Right atrium auricular region (tissue), 2 donors: Measurements from ENCODE around the gene MAX. TPM values are rescaled to one million over a fixed set of nuclear protein-coding genes. Genes with fewer than 3 reads are reported as not detected.
"Not testable (repeated sequence)": the region's sequence is repeated elsewhere in the genome, so short reads cannot be mapped to it uniquely, and the experiment has no call there.

ENCODE experiments used
- DNase-seq: peaks from one replicate; pipeline ENCODE4 v3.0.0-alpha.2; 2019; ENCODE audit warnings: low spot score
- H3K27ac ChIP-seq, 2 donors: fragments of 200-600 bp; sonication (generic); 1 replicate in 1 of 2; 2 replicates in 1 of 2; pipeline ENCODE4 v1.5.1; 2016 to 2019
- H3K27me3 ChIP-seq, 2 donors: fragments of 200-600 bp; sonication (generic); one replicate each; pipeline versions ENCODE4 v1.5.1 to v1.6.0; 2017 to 2019
- H3K36me3 ChIP-seq: fragments of 200-600 bp; sonication (generic); one replicate; pipeline ENCODE4 v1.5.1; 2016
- H3K4me1 ChIP-seq, 2 donors: fragments of 200-600 bp; sonication (generic); one replicate each; pipeline versions ENCODE4 v1.5.1 to v1.6.0; 2017 to 2019
- H3K4me3 ChIP-seq, 2 donors: fragments of 200-600 bp; sonication (generic); 1 replicate in 1 of 2; 2 replicates in 1 of 2; pipeline ENCODE4 v1.5.1; 2017 to 2019; ENCODE audit warnings: mild to moderate bottlenecking in 1 of 2, moderate library complexity in 1 of 2
- H3K9me3 ChIP-seq, 2 donors: fragments of 200-600 bp; sonication (generic); one replicate each; pipeline ENCODE4 v1.5.1; 2019
- total RNA-seq, 2 donors: library from RNA; depleted of rRNA; stranded (reverse); fragments of >200 nt; gene quantifications; one replicate each; pipeline ENCODE4 v1.1.0, GENCODE V29; 2016
- TF ChIP-seq, protein P1 (sequence below), 2 donors: fragments of 200-600 bp; sonication (generic); IDR thresholded peaks; one replicate each; pipeline ENCODE4 v1.5.1; 2019; ENCODE audit warnings: antibody characterized with exemption in 2 of 2

MAX gene
- total RNA-seq, 2 donors from 2014 or later: 37.0 to 67.5 TPM

DNA sequence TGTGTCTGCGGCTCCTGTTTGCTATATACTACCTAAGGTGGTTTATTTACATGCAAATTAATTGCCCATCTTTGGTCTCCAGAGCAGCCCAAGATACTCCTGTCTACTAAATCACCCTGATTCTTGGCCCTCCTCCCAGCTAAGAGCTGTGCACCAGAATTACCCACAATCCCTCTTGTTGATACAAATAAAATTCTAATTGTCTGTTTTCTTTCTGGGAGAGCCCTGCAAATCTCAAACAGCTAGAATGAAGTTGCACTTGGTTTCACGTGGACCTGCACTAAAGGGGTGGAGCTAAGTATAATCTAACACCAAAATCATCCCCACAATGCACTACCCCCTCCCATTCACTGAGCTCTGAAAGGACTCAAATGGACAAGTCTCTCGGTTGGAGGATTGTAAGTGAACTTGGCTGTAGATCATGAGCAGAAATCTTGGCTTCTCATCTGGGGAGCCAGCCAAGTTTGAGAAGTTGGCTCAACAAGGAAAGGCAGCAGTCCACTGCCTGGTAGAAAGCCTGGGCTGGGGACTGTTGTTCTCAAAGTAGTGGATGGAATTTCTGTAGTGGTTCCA is 6.6 kb downstream of the MAX start:
- Histone ChIP-seq H3K9me3 (no peaks in the 10 kb centered on the region), H3K4me3 (no peak overlapping the region), H3K36me3 (peaks cover 30% of the 10 kb centered on the region), H3K4me1 (peaks cover 0 to 83% of the 10 kb centered on the region in 2 donors), H3K27me3 (no peaks in the 10 kb centered on the region), H3K27ac (peak overlapping the region; percentile 53 to 74)
- DNase-seq: peak; percentile 79
- TF ChIP-seq, protein P1, sequence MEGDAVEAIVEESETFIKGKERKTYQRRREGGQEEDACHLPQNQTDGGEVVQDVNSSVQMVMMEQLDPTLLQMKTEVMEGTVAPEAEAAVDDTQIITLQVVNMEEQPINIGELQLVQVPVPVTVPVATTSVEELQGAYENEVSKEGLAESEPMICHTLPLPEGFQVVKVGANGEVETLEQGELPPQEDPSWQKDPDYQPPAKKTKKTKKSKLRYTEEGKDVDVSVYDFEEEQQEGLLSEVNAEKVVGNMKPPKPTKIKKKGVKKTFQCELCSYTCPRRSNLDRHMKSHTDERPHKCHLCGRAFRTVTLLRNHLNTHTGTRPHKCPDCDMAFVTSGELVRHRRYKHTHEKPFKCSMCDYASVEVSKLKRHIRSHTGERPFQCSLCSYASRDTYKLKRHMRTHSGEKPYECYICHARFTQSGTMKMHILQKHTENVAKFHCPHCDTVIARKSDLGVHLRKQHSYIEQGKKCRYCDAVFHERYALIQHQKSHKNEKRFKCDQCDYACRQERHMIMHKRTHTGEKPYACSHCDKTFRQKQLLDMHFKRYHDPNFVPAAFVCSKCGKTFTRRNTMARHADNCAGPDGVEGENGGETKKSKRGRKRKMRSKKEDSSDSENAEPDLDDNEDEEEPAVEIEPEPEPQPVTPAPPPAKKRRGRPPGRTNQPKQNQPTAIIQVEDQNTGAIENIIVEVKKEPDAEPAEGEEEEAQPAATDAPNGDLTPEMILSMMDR (IDR thresholded peaks at IDR 0.05): no peak

DNA sequence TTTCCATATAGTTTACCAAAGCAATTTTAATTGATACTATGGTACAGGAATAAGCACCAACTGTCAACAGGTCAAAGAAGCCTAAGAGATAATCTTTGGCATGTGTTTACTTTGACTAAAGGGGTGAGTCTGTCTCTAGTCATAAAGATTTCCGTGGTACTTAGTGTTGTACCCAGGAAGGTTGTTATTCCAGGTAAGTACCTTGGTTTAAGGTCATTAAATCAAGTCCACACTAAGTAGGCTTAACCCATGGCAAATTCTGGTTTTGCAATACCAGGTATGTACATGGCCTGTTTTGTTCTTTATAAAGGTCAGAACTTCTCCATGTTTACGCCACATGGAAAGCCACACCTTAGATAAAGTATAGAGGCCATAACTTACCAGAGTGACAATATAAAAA is 10.0 kb downstream of the MAX start:
- H3K4me3 ChIP-seq: no peak overlapping the region
- TF ChIP-seq, protein P1 (IDR thresholded peaks at IDR 0.05): no peak
- H3K4me1 ChIP-seq: peaks cover 0 to 53% of the 10 kb centered on the region in 2 donors
- H3K36me3 ChIP-seq: peaks cover 56% of the 10 kb centered on the region
- no peak for DNase-seq
- H3K27me3 ChIP-seq: no peaks in the 10 kb centered on the region
- H3K27ac ChIP-seq: no peak overlapping the region
- H3K9me3 ChIP-seq: no peaks in the 10 kb centered on the region

DNA sequence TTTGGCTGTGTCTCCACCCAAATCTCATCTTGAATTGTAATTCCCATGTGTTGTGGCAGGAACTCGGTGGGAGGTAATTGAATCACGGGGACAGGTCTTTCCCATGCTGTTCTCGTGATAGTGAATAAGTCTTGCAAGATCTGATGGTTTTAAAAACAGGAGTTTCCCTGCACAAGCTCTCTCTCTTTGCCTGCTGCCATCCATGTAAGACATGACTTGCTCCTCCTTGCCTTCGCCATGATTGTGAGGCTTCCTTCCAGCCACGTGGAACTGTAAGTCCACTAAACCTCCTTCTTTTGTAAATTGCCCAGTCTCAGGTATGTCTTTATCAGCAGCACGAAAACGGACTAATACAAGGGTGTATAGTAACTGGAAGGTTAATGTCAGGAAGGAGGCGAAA is 14.5 kb downstream of the MAX start:
- Histone ChIP-seq H3K36me3 (peaks cover 65% of the 10 kb centered on the region), H3K4me1 (peaks cover 0 to 38% of the 10 kb centered on the region in 2 donors)

DNA sequence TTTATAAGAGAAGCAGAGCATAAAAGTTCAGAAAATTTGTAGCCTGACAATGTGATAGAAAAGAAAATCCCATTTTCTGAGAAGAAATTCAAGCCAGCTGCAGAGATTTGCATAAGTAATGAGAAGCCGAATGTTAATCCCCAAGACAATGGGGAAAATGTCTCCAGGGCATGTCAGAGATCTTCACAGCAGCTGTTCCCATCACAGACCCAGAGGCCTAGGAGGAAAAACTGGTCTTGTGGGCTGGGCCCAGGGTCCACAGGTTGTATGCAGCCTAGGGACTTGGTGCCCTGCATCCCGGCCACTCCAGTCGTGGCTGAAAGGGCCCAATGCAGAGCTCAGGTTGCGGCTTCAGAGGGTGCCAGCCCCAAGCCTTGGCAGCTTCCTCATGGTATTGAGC is 15.6 kb downstream of the MAX start:
- H3K27ac ChIP-seq, H3K27me3 ChIP-seq, DNase-seq, H3K9me3 ChIP-seq, H3K4me3 ChIP-seq: not testable (repeated sequence)
- peaks cover 58% of the 10 kb centered on the region for H3K36me3 ChIP-seq
- H3K4me1 ChIP-seq: peaks cover 0 to 38% of the 10 kb centered on the region in 2 donors

More for the DNA sequence above, 14.5 kb downstream of the MAX start:
- H3K9me3 ChIP-seq, H3K27me3 ChIP-seq, H3K4me3 ChIP-seq, H3K27ac ChIP-seq, DNase-seq: not testable (repeated sequence)

DNA sequence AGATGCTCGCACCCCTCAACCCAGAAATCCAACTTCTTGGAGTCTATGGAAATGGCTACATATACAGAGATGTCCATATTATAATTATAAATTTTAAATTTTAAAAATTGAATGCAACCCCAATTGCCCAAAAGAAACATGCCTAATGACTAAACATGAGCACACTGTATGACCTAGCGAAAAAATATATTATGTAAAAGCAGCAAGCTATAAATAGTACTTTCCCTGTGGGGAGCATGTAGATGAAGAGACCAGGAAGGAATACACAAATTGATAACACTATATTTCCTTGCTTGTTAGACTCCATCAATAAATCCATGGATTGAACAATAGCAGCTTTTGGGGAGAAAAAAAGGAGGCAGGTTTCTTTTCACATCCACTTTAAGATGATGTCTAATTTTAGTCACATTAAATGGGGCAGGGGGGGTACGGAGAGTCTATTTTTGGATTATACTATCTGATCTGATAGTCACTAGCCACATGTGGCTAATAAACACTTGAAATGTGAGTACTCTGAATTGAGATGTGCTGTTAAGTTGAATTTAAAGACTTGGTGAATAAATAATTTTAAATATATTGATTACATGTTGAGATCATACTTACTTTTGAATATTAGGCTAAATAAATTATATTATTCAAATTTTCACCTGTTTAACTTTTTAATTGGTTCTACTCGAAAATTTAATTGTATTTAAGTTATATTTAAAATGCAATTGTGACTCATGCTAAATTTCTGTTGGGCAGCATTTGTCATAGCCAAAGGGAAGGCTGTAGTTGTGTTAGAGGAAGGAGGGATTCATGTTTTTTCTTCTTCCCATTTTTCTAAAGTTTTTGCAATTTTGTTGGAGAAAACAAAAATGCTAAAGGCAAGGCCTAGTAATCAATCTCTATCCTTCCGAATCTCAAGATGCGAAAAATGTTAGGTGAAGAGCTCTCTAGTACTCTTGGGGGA is 17.5 kb downstream of the MAX start:
- H3K27me3 ChIP-seq: no peaks in the 10 kb centered on the region
- H3K4me1 ChIP-seq: peaks cover 0 to 48% of the 10 kb centered on the region in 2 donors
- no peak overlapping the region for H3K4me3 ChIP-seq
- peak overlapping the region; percentile 34 to 45 for H3K27ac ChIP-seq
- TF ChIP-seq, protein P1 (IDR thresholded peaks at IDR 0.05): no peak
- H3K36me3 ChIP-seq: peaks cover 51% of the 10 kb centered on the region
- peaks cover 0 to 5% of the 10 kb centered on the region in 2 donors for H3K9me3 ChIP-seq
- no peak for DNase-seq

DNA sequence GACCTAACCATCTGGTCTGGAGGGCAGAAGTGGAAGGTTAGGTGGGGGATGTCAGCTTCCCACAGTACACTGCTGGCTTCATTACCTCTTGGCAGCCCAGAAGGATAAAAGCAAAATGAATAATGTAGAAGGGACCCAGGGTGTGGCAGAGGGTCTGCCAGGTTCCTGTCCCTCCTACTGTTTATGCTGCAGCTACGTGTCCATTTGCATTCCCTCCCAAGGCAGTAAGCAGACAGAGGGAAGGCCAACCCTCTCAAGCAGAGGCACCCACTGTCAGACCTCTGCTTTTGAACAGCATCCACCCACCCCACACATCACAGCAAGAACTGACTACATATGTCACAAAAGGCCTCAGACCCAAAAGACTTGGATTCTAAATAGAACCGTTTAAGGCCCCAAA is 19.4 kb downstream of the MAX start:
- Histone ChIP-seq H3K4me3 (no peak overlapping the region), H3K27ac (no peak overlapping the region), H3K4me1 (peaks cover 0 to 59% of the 10 kb centered on the region in 2 donors), H3K36me3 (peaks cover 34% of the 10 kb centered on the region), H3K9me3 (peaks cover 0 to 5% of the 10 kb centered on the region in 2 donors), H3K27me3 (no peaks in the 10 kb centered on the region)
- TF ChIP-seq, protein P1 (IDR thresholded peaks at IDR 0.05): no peak
- no peak for DNase-seq
